Liver (tissue), 3 donors: ENCODE measurements around the gene TMED10.

Source experiments
- TAF1 ChIP-seq: conservative IDR thresholded peaks from 2 replicates; pipeline ENCODE4 v1.6.1; 2016; ENCODE audit warnings: antibody characterized with exemption, mild to moderate bottlenecking
- YY1 ChIP-seq: IDR thresholded peaks from 2 replicates; pipeline ENCODE4 v1.6.1; 2016; ENCODE audit warnings: antibody characterized with exemption, mild to moderate bottlenecking
- TF ChIP-seq, protein P1 (sequence below): fragments of 150-350 bp; IDR thresholded peaks from 2 replicates; pipeline ENCODE4 v1.5.1; 2017; ENCODE audit warnings: improper control_type of control experiment, low read depth, low read length; ENCODE audit not compliant: missing input control
- TF ChIP-seq, protein P2 (sequence below): IDR thresholded peaks from 2 replicates; pipeline ENCODE4 v1.6.1; 2016; ENCODE audit warnings: antibody characterized with exemption, mild to moderate bottlenecking
- TF ChIP-seq, protein P3 (sequence below): IDR thresholded peaks from 2 replicates; pipeline ENCODE4 v1.6.1; 2016; ENCODE audit warnings: antibody characterized with exemption
- donor health status: healthy.
- donor health status: healthy.

DNA sequence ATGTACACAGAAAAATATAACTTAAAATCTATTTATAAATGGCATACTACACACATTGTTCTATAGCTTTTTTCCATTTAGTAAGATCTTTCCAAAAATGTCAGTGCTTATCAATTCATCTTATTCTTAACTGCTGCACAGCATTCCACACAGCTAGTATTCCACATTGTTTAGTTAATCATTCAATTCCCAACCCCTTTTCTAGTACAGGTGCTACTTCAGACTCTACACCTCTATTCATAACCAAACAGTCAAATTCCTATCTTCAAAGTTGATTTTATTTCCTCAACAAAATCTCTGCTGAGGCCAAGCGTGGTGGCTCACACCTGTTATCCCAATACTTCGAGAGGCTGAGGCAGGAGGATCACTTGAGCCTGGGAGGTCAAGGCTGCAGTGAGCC, 37.2 kb downstream of the TMED10 start:
- TF ChIP-seq, protein P1, sequence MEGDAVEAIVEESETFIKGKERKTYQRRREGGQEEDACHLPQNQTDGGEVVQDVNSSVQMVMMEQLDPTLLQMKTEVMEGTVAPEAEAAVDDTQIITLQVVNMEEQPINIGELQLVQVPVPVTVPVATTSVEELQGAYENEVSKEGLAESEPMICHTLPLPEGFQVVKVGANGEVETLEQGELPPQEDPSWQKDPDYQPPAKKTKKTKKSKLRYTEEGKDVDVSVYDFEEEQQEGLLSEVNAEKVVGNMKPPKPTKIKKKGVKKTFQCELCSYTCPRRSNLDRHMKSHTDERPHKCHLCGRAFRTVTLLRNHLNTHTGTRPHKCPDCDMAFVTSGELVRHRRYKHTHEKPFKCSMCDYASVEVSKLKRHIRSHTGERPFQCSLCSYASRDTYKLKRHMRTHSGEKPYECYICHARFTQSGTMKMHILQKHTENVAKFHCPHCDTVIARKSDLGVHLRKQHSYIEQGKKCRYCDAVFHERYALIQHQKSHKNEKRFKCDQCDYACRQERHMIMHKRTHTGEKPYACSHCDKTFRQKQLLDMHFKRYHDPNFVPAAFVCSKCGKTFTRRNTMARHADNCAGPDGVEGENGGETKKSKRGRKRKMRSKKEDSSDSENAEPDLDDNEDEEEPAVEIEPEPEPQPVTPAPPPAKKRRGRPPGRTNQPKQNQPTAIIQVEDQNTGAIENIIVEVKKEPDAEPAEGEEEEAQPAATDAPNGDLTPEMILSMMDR = no peak
- TF ChIP-seq, protein P2, sequence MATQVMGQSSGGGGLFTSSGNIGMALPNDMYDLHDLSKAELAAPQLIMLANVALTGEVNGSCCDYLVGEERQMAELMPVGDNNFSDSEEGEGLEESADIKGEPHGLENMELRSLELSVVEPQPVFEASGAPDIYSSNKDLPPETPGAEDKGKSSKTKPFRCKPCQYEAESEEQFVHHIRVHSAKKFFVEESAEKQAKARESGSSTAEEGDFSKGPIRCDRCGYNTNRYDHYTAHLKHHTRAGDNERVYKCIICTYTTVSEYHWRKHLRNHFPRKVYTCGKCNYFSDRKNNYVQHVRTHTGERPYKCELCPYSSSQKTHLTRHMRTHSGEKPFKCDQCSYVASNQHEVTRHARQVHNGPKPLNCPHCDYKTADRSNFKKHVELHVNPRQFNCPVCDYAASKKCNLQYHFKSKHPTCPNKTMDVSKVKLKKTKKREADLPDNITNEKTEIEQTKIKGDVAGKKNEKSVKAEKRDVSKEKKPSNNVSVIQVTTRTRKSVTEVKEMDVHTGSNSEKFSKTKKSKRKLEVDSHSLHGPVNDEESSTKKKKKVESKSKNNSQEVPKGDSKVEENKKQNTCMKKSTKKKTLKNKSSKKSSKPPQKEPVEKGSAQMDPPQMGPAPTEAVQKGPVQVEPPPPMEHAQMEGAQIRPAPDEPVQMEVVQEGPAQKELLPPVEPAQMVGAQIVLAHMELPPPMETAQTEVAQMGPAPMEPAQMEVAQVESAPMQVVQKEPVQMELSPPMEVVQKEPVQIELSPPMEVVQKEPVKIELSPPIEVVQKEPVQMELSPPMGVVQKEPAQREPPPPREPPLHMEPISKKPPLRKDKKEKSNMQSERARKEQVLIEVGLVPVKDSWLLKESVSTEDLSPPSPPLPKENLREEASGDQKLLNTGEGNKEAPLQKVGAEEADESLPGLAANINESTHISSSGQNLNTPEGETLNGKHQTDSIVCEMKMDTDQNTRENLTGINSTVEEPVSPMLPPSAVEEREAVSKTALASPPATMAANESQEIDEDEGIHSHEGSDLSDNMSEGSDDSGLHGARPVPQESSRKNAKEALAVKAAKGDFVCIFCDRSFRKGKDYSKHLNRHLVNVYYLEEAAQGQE = no peak
- TF ChIP-seq, protein P3, sequence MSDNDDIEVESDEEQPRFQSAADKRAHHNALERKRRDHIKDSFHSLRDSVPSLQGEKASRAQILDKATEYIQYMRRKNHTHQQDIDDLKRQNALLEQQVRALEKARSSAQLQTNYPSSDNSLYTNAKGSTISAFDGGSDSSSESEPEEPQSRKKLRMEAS = no peak
- TF ChIP-seq TAF1 (no peak), YY1 (no peak)
